WTC11 (cell line): ENCODE results near the gene SAFB2.

Source experiments
- E2F5 ChIP-seq: sonication (generic); formaldehyde crosslinking; IDR thresholded peaks from 2 replicates; pipeline ENCODE4 v1.8.1; 2022; ENCODE audit warnings: mild to moderate bottlenecking, moderate library complexity, missing genetic modification reagents
- FOXP1 ChIP-seq: sonication (generic); formaldehyde crosslinking; IDR thresholded peaks from 2 replicates; pipeline ENCODE4 v1.8.0; 2022; ENCODE audit warnings: missing genetic modification reagents, mild to moderate bottlenecking, moderate library complexity, borderline replicate concordance
- HMGA2 ChIP-seq: fragments of 250-450 bp; sonication (Bioruptor Pico); IDR thresholded peaks from 2 replicates; pipeline ENCODE4 v1.4.0; 2021; ENCODE audit warnings: mild to moderate bottlenecking, moderate library complexity
- KAT7 ChIP-seq: sonication (generic); formaldehyde crosslinking; IDR thresholded peaks from 2 replicates; pipeline ENCODE4 v1.8.1; 2023; ENCODE audit warnings: missing genetic modification reagents, mild to moderate bottlenecking, borderline replicate concordance
- OVOL2 ChIP-seq: fragments of 250-450 bp; sonication (Bioruptor Pico); IDR thresholded peaks from 2 replicates; pipeline ENCODE4 v1.9.0; 2021; ENCODE audit warnings: mild to moderate bottlenecking, borderline replicate concordance
- USF2 ChIP-seq: sonication (generic); formaldehyde crosslinking; IDR thresholded peaks from 2 replicates; pipeline ENCODE4 v1.8.1; 2023; ENCODE audit warnings: mild to moderate bottlenecking, missing genetic modification reagents, moderate library complexity
- ZMAT4 ChIP-seq: fragments of 250-450 bp; sonication (Bioruptor Pico); IDR thresholded peaks from 2 replicates; pipeline ENCODE4 v1.9.0; 2021; ENCODE audit warnings: mild to moderate bottlenecking
- ZNF317 ChIP-seq: sonication (generic); formaldehyde crosslinking; IDR thresholded peaks from 2 replicates; pipeline ENCODE4 v1.8.1; 2023; ENCODE audit warnings: low read depth, mild to moderate bottlenecking, moderate library complexity, missing genetic modification reagents, borderline replicate concordance
- ZNF423 ChIP-seq: fragments of 250-450 bp; sonication (Bioruptor Pico); IDR thresholded peaks from 2 replicates; pipeline ENCODE4 v2.1.2; 2022; ENCODE audit warnings: mild to moderate bottlenecking, moderate library complexity
- TF ChIP-seq, protein P1 (sequence below): sonication (generic); formaldehyde crosslinking; IDR thresholded peaks from 2 replicates; pipeline ENCODE4 v1.8.1; 2022; ENCODE audit warnings: low read depth, missing genetic modification reagents, borderline replicate concordance
- TF ChIP-seq, protein P2 (sequence below): fragments of 200-600 bp; IDR thresholded peaks from 2 replicates; pipeline ENCODE4 v1.8.0; 2022; ENCODE audit warnings: antibody characterized with exemption

GRCh38 chr19:5571777-5572176 lies 50.8 kb downstream of the SAFB2 start:
- no peak for TF ChIP-seq USF2 (CRISPR knock-in tag)
- TF ChIP-seq, protein P1, sequence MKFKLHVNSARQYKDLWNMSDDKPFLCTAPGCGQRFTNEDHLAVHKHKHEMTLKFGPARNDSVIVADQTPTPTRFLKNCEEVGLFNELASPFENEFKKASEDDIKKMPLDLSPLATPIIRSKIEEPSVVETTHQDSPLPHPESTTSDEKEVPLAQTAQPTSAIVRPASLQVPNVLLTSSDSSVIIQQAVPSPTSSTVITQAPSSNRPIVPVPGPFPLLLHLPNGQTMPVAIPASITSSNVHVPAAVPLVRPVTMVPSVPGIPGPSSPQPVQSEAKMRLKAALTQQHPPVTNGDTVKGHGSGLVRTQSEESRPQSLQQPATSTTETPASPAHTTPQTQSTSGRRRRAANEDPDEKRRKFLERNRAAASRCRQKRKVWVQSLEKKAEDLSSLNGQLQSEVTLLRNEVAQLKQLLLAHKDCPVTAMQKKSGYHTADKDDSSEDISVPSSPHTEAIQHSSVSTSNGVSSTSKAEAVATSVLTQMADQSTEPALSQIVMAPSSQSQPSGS (CRISPR knock-in tag): no peak
- no peak for TF ChIP-seq ZMAT4 (CRISPR knock-in tag)
- TF ChIP-seq ZNF317 (CRISPR knock-in tag): no peak
- TF ChIP-seq HMGA2 (CRISPR knock-in tag): no peak
- TF ChIP-seq, protein P2, sequence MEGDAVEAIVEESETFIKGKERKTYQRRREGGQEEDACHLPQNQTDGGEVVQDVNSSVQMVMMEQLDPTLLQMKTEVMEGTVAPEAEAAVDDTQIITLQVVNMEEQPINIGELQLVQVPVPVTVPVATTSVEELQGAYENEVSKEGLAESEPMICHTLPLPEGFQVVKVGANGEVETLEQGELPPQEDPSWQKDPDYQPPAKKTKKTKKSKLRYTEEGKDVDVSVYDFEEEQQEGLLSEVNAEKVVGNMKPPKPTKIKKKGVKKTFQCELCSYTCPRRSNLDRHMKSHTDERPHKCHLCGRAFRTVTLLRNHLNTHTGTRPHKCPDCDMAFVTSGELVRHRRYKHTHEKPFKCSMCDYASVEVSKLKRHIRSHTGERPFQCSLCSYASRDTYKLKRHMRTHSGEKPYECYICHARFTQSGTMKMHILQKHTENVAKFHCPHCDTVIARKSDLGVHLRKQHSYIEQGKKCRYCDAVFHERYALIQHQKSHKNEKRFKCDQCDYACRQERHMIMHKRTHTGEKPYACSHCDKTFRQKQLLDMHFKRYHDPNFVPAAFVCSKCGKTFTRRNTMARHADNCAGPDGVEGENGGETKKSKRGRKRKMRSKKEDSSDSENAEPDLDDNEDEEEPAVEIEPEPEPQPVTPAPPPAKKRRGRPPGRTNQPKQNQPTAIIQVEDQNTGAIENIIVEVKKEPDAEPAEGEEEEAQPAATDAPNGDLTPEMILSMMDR: no peak
- TF ChIP-seq FOXP1 (CRISPR knock-in tag): no peak
- no peak for TF ChIP-seq OVOL2 (CRISPR knock-in tag)
- no peak for TF ChIP-seq E2F5 (CRISPR knock-in tag)
- no peak for TF ChIP-seq KAT7 (CRISPR knock-in tag)
- TF ChIP-seq ZNF423 (CRISPR knock-in tag): no peak
